ENCODE results near the gene NEXMIF. TPM values are rescaled to one million over a fixed set of nuclear protein-coding genes. Genes with fewer than 3 reads are reported as not detected.
"Not testable (repeated sequence)": the region's sequence is repeated elsewhere in the genome, so short reads cannot be mapped to it uniquely, and the experiment has no call there.

NEXMIF gene
- total RNA-seq = 1 to 10 TPM in 2 of 4 donors, under 1 TPM in 2; 0.49 to 2.2 (median 1.3) TPM

DNA sequence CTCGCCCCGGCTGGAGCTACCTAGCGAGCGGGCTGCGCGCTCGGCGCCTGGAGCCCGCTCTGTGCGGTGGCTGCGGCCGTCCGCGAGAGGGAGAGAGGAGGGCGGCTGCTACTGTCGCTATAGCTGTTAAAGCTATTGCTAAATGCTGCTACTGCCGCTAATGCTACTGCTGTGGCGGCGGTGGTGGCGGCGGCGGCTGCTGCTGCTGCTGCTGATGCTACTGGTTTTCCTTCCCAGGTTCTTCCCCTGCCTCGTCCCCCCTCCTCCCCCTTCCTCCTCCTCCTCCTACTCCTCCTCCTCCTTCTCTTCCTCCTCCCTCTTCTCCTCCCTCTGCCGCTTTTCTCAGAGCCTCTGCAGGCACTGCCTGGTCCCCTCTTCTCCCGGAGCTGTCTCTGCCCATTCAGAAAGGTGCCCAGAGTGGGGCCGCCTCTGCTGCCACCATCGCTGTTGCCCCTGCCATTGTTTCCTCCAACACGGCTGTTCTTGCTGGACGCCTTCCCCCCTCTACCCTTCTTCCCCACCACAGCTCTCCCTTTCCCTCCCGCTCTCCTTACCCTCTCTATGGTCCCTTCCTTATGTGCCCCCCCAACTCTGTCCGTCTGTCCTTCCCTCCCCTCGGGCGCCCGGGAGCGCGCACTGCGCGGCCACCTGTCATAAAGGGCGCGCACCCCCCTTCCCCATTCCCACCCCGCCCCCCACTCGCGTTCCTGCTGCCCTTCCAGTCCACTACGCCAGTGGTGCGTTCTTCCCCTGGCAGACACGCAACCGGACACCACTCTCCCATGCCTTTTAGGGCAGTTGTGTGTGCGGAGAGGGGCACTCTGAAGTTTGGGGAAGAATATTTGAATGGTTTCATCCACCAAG lies at the start of gene NEXMIF:
Gene NEXMIF, minus strand, starts transcription at position 228 of the 864 bp plus-strand sequence.
- 6 to 39% methylated on average over 31 to 40 of the region's 48 CpGs for whole genome bisulfite sequencing, 2 donors
- DNase-seq (ENCODE audit: low spot score in 2 of 2) = no peak
- intact Hi-C loops (cut with DNase I; ENCODE audit: low total_unique reads) = no loop called here
- TF ChIP-seq, protein P1, sequence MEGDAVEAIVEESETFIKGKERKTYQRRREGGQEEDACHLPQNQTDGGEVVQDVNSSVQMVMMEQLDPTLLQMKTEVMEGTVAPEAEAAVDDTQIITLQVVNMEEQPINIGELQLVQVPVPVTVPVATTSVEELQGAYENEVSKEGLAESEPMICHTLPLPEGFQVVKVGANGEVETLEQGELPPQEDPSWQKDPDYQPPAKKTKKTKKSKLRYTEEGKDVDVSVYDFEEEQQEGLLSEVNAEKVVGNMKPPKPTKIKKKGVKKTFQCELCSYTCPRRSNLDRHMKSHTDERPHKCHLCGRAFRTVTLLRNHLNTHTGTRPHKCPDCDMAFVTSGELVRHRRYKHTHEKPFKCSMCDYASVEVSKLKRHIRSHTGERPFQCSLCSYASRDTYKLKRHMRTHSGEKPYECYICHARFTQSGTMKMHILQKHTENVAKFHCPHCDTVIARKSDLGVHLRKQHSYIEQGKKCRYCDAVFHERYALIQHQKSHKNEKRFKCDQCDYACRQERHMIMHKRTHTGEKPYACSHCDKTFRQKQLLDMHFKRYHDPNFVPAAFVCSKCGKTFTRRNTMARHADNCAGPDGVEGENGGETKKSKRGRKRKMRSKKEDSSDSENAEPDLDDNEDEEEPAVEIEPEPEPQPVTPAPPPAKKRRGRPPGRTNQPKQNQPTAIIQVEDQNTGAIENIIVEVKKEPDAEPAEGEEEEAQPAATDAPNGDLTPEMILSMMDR (IDR thresholded peaks at IDR 0.05) = no peak
- H3K4me3 ChIP-seq (ENCODE audit: low read depth, poor library complexity, severe bottlenecking) = no peak within 1 kb of the TSS

DNA sequence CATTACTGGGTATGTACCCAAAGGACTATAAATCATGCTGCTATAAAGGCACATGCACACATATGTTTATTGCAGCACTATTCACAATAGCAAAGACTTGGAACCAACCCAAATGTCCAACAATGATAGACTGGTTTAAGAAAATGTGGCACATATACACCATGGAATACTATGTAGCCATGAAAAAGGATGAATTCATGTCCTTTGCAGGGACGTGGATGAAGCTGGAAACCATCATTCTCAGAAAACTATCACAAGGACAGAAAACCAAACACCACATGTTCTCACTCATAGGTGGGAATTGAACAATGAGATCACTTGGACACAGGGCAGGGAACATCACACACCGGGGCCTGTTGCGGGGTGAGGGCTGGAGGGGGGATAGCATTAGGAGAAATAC lies 36.7 kb upstream of the NEXMIF start:
- DNase-seq (ENCODE audit: low spot score in 2 of 2); intact Hi-C loops (cut with DNase I; ENCODE audit: low total_unique reads): not testable (repeated sequence)
- WGBS, 2 donors = 75 to 81% methylated on average over 3 of the region's 3 CpGs

GRCh38 chrX:74949717-74950116 lies 24.5 kb upstream of the NEXMIF start:
- WGBS, 2 donors = 77 to 95% methylated on average over 7 of the region's 7 CpGs
- peak in 1 of 2 donors; percentile 68 for DNase-seq (ENCODE audit: low spot score in 2 of 2)
- H3K4me3 ChIP-seq (ENCODE audit: low read depth, poor library complexity, severe bottlenecking) = no peak overlapping the region
- intact Hi-C loops (cut with DNase I; ENCODE audit: low total_unique reads) = no loop called here
- TF ChIP-seq POLR2A (IDR thresholded peaks at IDR 0.05) = no peak
- TF ChIP-seq, protein P1 (IDR thresholded peaks at IDR 0.05) = no peak

More for the DNA sequence above, 36.7 kb upstream of the NEXMIF start:
- H3K4me3 ChIP-seq (ENCODE audit: low read depth, poor library complexity, severe bottlenecking) = not testable (repeated sequence)

GRCh38 chrX:74940414-74940813 lies 15.2 kb upstream of the NEXMIF start:
- H3K4me3 ChIP-seq (ENCODE audit: low read depth, poor library complexity, severe bottlenecking) = no peak overlapping the region
- DNase-seq (ENCODE audit: low spot score in 2 of 2) = no peak
- intact Hi-C loops (cut with DNase I; ENCODE audit: low total_unique reads) = no loop called here
- TF ChIP-seq POLR2A (IDR thresholded peaks at IDR 0.05) = no peak
- TF ChIP-seq, protein P1 (IDR thresholded peaks at IDR 0.05) = no peak
- 41 to 84% methylated on average over 1 of the region's 1 CpG for WGBS, 2 donors

GRCh38 chrX:74931214-74931613 lies 6.0 kb upstream of the NEXMIF start:
- H3K4me3 ChIP-seq (ENCODE audit: low read depth, poor library complexity, severe bottlenecking) = no peak overlapping the region
- 21% methylated on average over 2 of the region's 2 CpGs; no CpG with 5 or more reads in 1 of the 2 donors for WGBS, 2 donors
- intact Hi-C loops (cut with DNase I; ENCODE audit: low total_unique reads) = no loop called here
- no peak for DNase-seq (ENCODE audit: low spot score in 2 of 2)
- TF ChIP-seq, protein P1 (IDR thresholded peaks at IDR 0.05) = no peak
- TF ChIP-seq POLR2A (IDR thresholded peaks at IDR 0.05) = no peak

DNA sequence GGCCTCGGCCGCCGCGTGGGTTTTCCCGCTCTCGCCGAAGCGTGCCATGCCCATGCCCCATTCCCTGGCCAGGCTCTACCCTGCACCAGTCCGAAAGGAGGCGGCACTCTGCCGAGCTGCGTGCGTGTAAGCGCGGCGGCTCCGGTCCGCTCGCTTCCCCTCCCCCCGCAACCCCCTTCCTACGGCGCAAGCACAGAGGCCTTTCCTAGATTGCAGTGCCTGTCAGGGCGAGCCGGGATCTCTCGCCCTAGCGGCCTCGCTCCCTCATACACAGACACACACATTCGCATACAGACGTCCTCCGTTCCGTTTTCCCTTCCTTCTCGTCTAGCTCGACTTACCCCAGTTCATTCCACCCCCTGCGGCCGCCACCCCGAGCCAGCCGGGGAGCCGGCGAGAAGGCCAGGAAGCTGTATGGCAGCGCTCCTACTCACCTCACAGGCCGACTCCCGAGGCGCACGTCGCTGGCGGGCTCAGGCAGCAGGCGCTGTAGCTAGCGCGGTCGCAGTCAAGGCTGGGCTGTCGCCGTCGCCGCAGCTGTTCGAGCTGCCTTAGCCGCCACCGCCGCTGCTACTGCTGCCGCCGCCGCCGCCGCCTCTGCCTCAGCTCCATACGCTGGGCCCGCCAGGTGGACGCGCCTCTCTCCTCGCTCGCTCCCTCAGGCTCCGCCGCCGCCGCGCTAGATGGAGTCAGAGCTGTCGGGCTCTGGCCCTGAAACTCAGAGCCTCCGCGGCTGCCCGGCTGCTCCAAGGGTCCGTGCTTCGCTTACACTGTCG lies 615 bp downstream of the NEXMIF start:
- intact Hi-C loops (cut with DNase I; ENCODE audit: low total_unique reads) = no loop called here
- WGBS, 2 donors = 0 to 58% methylated on average over 8 to 77 of the region's 81 CpGs
- no peak for TF ChIP-seq POLR2A (IDR thresholded peaks at IDR 0.05)
- TF ChIP-seq, protein P1 (IDR thresholded peaks at IDR 0.05) = no peak
- no peak overlapping the region for H3K4me3 ChIP-seq (ENCODE audit: low read depth, poor library complexity, severe bottlenecking)
- no peak for DNase-seq (ENCODE audit: low spot score in 2 of 2)
